Activated naive CD8-positive, alpha-beta T cell treated with anti-CD3 and anti-CD28 coated beads, Interleukin-2, amount 50 U/mL, for 24 hours (primary cell): ENCODE data around the gene DLX5.

Experiments used
- ATAC-seq: fragments of 150-1000 bp; cut with Tn5 transposase; one replicate; pipeline ENCODE4 v1.10.0; 2021
- DNase-seq: peaks from one replicate; pipeline ENCODE4 v3.0.0; 2021
- H3K27ac Mint-ChIP-seq: one replicate; pipeline ENCODE4 v1.8.0; 2021; ENCODE audit warnings: mild to moderate bottlenecking, mixed read lengths
- H3K27me3 Mint-ChIP-seq: one replicate; pipeline ENCODE4 v1.8.0; 2021; ENCODE audit warnings: mixed read lengths
- H3K36me3 Mint-ChIP-seq: one replicate; pipeline ENCODE4 v1.8.0; 2021; ENCODE audit warnings: low read depth, mixed read lengths
- H3K4me1 Mint-ChIP-seq: one replicate; pipeline ENCODE4 v1.8.0; 2021; ENCODE audit warnings: mixed read lengths
- H3K4me3 Mint-ChIP-seq: one replicate; pipeline ENCODE4 v1.8.0; 2021; ENCODE audit warnings: mild to moderate bottlenecking, moderate library complexity, mixed read lengths
- H3K9me3 Mint-ChIP-seq: one replicate; pipeline ENCODE4 v1.8.0; 2021; ENCODE audit warnings: mixed read lengths

DLX5 gene

DNA sequence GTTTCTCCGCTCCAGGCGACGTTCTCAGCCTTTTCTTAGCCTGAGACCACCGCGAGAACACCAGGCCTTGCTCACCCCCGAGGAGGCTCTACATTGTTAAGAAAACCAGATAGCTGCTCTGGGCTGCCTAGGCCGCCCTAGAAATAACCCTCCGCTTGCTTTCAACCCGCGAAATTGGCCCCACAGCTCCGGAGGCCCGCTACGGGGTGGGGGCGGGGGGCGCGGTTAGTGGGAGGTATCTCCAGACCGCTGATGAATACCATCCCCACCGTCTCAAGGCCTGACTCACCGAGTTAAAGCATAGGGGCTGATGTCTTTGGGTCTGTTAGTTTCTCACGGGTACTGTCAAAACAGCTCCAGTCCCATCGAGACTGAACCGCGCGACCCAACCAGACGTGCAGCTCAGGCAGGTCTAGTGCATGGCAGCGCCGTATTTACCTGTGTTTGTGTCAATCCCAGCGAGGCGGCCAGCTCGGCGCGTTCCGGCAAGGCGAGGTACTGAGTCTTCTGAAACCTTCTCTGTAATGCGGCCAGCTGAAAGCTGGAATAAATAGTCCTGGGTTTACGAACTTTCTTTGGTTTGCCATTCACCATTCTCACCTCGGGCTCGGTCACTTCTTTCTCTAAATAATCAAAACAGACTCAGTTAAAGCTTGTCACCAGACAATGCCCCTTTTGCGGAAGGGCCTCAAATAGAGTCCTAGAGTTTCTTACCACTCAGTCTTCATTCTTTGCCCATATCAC lies 2.7 kb downstream of the DLX5 start:
- H3K27ac Mint-ChIP-seq, result peak overlapping the region; percentile 73
- no peaks in the 10 kb centered on the region for H3K36me3 Mint-ChIP-seq
- H3K9me3 Mint-ChIP-seq, result no peaks in the 10 kb centered on the region
- peaks cover 41% of the 10 kb centered on the region for H3K4me1 Mint-ChIP-seq
- DNase-seq, result no peak
- ATAC-seq, result no peak
- peak overlapping the region; percentile 30 for H3K4me3 Mint-ChIP-seq
- H3K27me3 Mint-ChIP-seq, result peaks cover 96% of the 10 kb centered on the region

DNA sequence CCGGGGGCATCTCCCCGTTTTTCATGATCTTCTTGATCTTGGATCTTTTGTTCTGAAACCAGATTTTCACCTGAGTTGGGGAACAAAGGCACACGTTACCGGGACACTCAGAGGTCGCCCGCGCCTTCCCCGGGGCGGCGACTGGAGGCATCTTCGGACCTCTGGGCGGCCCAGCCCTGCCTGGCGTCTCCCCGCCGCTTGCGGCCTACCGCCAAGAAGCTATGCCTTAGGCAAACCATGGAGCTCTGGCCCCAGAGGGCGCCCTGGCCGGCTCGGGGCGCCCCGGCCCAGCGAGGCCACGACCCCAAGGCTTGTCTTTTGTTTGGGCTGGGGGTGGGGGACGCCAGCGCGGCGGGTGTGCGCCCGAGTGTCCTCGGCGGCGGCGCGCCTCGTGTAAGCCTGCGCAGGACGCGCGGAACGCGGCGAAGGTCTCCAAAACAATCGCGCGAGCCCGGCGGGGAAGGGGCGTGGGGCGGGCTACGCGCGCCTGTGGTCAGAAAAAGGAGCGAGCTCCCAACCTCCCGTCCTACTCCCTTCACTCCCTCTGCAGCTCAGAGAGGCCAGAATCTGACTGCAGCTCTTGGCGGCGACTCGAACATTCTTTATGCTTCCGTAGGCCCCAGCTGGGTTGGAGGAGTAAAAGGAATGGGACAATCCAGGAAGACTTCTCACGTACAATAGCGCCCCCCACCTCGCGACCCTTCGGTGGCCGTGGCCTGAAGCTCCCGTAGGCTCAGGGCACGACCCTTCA lies 3.5 kb downstream of the DLX5 start:
- Mint-ChIP-seq H3K9me3 (no peaks in the 10 kb centered on the region), H3K27me3 (peaks cover 95% of the 10 kb centered on the region), H3K4me1 (peaks cover 34% of the 10 kb centered on the region), H3K27ac (no peak overlapping the region), H3K36me3 (no peaks in the 10 kb centered on the region), H3K4me3 (no peak overlapping the region)
- no peak for DNase-seq
- ATAC-seq, result no peak

DNA sequence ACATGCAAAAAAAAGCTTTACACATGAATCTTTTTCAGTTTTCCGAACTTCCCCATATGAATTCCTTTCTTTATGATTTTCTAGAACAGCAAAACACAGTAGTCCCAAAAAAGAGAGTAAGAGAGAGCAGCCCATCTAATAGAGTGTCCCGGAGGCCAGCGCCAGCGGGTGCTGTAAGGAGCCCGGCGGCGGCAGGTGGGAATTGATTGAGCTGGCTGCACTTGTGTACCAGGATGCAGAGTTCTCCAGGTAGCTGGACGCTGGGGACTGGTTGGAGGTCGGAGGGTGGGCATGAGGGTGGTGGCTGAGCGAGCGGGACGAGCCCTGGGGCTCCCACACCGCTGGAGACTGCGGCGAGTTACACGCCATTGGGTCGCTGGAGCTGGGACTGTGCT lies 4.0 kb downstream of the DLX5 start:
- ATAC-seq (no peak), DNase-seq (no peak)
- no peaks in the 10 kb centered on the region for H3K36me3 Mint-ChIP-seq
- no peak overlapping the region for H3K27ac Mint-ChIP-seq
- H3K4me1 Mint-ChIP-seq, result peaks cover 29% of the 10 kb centered on the region
- H3K4me3 Mint-ChIP-seq, result no peak overlapping the region
- H3K27me3 Mint-ChIP-seq, result peaks cover 95% of the 10 kb centered on the region
- no peaks in the 10 kb centered on the region for H3K9me3 Mint-ChIP-seq

DNA sequence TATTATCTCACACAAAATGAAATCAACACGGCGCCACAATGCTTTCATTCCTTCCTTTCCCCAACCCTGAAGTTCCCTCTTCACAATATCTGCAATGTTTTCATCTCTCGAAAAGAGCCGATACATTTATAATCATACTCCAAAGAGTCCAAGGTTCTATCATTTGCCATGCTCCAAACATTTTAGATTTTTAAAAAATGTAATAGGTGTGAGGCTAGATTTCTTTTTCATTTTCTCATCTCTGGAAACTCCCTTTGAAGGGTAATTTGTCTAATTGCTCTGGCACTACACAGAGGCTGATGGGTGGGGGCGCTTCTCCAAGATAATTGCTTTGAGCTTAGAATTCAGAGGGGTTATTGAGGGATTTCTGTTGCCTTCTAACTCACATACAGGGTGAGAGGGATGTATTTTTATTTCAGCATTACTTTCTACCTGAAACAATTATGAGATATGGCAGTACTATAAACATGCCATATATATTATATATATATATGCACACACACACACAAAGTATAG lies 4.9 kb downstream of the DLX5 start:
- ATAC-seq (no peak), DNase-seq (no peak)
- no peak overlapping the region for H3K27ac Mint-ChIP-seq
- H3K4me1 Mint-ChIP-seq, result peaks cover 29% of the 10 kb centered on the region
- H3K4me3 Mint-ChIP-seq, result no peak overlapping the region
- H3K36me3 Mint-ChIP-seq, result no peaks in the 10 kb centered on the region
- H3K27me3 Mint-ChIP-seq, result peaks cover 94% of the 10 kb centered on the region
- H3K9me3 Mint-ChIP-seq, result no peaks in the 10 kb centered on the region

DNA sequence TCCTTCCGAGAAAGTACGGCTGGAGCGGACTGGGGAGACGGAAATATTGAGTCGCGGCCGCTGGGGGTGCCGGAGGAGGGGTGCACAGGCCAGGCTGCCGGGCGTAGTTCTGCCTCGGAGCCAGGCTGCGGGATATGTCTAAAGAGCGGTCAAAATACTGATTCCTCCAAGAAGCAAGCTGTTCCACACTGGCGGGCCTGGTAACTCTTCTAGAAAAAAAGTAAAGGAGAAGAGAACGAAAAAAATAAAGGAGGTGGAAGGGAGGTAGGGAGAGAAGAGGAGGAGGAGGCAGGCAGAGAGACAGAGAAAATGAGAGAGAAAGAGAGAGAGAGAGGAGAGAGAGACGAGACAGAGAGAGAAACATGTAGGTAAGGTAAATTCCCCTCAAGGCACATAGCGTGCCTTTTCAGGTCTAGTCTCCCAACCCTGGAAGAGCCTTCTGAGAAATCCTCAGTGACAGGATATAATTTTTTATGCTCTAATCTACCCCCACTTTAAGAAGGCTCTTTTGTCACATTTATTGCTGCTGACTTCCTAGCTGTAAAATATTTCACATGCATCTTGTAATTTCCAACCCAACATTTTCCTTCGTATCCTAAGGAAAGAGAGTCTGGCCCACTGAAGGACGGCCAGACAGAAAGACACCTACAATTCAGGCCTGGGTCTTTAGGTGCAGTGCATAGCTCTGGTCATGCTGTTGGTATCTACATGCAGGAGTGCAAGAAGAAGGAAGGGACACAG lies 5.7 kb downstream of the DLX5 start:
- Mint-ChIP-seq H3K27ac (no peak overlapping the region), H3K9me3 (no peaks in the 10 kb centered on the region), H3K27me3 (peaks cover 94% of the 10 kb centered on the region), H3K4me3 (no peak overlapping the region), H3K36me3 (no peaks in the 10 kb centered on the region), H3K4me1 (peaks cover 22% of the 10 kb centered on the region)
- ATAC-seq (no peak), DNase-seq (no peak)

DNA sequence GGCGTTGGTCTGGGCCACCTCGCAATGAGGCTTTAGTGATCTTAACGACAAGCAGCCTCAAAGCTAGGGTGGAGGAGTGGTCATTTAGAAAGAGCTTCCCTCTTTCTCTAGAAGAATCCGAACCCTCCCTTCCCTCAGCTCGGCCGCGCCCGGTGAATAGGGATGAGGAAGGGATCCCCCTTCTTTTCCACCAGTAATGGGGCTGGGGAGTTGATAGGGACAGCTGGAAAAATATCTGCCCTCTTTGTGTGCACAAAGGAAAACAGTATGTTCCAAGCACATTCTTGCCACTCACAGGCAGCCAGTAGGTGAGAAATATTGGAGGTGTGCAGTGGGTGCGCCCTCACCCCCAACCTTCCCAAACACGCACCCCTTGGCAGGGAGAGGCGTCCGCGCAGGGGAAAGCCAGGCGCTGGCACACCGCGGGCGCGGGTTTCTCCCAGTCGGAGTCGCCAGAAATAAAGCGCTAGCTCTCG lies 6.5 kb downstream of the DLX5 start:
- no peak for ATAC-seq
- H3K4me3 Mint-ChIP-seq, result no peak overlapping the region

DNA sequence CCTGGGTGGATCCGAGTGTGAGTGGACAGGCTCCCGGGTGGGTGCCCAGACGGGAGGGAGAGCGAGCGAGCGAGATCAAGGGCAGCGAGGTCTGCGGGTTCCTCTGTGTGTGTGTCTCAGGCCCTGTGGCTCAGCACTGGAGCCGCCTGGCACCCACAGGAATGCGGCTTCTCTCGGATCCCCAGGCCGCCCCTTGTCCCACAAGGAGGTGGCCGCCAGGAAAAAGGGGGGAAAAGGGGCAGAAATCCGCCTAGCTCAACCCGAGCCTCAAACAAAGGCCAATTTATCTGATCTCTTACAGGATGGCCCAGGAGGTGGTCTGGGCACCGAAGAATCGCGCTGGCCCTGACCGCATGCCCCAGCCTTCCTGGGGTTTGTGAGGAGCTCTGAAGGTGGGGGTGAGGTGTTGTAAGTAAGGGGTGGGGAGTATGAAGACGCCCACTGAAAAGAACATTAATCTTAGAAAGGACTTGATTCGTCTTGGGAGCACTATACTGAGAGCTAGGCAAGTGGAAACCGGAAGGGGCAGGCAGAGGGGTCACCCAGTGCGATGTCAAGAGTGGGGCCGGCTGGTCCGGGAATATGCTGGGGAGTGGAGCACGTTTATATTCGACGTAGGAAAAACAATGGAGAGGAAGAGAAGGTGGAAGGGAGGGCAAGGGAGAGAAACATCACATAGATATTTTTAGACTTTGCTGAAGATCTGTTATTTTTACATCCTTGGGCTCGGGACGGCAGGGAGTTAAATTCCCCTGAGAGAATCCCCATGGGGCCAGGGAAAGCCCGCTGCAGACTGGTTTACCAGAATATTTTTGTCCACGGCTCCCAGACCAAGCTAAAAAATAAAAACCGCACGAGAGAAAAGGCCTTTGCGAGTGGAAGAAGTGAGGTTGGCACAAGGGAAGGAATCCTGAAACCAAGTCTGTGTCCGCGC lies 7.2 kb downstream of the DLX5 start:
- peaks cover 15% of the 10 kb centered on the region for H3K4me1 Mint-ChIP-seq
- no peak overlapping the region for H3K27ac Mint-ChIP-seq
- DNase-seq, result no peak
- no peak overlapping the region for H3K4me3 Mint-ChIP-seq
- peaks cover 94% of the 10 kb centered on the region for H3K27me3 Mint-ChIP-seq
- H3K36me3 Mint-ChIP-seq, result no peaks in the 10 kb centered on the region
- ATAC-seq, result no peak
- no peaks in the 10 kb centered on the region for H3K9me3 Mint-ChIP-seq

More for the DNA sequence above, 6.5 kb downstream of the DLX5 start:
- Mint-ChIP-seq H3K9me3 (no peaks in the 10 kb centered on the region), H3K27me3 (peaks cover 94% of the 10 kb centered on the region), H3K36me3 (no peaks in the 10 kb centered on the region), H3K27ac (no peak overlapping the region), H3K4me1 (peaks cover 20% of the 10 kb centered on the region)
- no peak for DNase-seq

DNA sequence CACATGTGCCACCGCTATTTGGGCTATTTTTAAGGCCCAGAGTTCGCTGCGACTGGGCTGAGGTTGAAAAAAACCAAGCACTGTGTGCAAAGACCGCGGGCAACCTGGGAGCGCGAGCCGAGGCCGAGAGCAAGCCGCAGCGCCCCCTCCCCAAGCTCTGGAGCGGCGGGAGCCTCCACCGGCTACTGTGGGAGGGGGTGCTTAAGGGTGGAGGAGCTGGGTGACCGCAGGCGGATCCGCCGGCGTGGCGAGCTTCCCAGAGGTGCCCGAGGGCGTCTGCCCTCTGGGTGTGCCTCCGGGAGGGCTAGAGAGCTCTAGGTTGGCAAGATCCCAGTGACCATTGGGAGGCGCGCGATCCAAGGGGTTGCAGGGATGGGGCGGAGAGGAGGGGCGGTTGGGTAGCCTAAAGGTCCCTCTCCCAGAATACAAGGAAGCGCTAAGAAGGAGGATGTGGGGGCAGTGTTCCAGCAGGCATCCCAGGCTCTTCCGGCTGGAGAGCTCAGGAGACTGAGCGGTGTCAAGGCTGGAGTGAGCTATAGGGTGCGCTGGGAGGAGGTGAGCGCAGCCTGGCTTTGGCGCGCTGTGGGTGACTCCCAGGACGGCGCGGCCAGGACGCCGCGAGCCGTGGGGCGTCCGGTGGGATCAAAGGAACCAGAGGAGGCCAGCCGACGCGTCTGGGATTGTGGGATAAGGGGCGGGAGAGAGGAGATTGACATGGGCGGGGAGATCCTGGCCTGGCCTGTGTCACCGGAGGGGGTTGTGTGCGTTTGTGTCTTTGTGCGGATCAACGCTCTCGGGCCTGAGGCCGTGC lies 8.0 kb downstream of the DLX5 start:
- ATAC-seq, result peak; percentile 54
- peaks cover 8% of the 10 kb centered on the region for H3K4me1 Mint-ChIP-seq
- H3K27ac Mint-ChIP-seq, result no peak overlapping the region
- H3K4me3 Mint-ChIP-seq, result no peak overlapping the region
- peaks cover 6% of the 10 kb centered on the region for H3K9me3 Mint-ChIP-seq
- no peak for DNase-seq
- H3K36me3 Mint-ChIP-seq, result no peaks in the 10 kb centered on the region
- H3K27me3 Mint-ChIP-seq, result peaks cover 94% of the 10 kb centered on the region

DNA sequence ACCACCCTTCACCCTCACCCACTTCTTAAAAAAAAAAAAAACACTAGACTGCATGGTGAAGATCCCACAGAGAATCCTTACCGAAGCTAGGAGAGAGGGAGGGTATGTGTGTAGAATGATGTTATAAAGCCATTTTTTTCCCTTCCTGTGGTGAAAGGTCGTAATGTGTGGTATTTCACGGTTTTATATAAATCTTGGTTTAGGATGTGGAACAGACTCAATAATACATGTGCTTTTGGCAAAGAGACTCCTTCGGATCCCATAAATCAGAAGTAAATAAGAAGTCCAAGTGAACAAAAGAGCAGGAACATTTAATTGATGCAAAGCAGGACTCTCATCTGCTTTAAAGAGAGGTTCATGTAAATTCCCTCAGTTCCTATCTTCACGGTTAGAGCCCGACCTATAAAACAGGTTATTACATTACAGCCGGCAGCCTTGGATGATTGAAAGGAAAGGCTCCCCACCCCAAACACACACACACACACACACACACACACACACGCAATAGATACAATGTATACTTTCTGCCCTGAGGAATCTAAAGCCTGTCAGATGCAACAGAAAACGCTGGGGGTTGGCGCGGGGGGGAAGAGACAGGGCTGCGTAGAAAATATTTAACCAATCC lies 8.8 kb downstream of the DLX5 start:
- no peak for DNase-seq
- Mint-ChIP-seq H3K4me1 (peaks cover 7% of the 10 kb centered on the region), H3K27me3 (peaks cover 96% of the 10 kb centered on the region), H3K9me3 (peaks cover 12% of the 10 kb centered on the region), H3K27ac (no peak overlapping the region), H3K4me3 (no peak overlapping the region), H3K36me3 (no peaks in the 10 kb centered on the region)
- ATAC-seq, result no peak

DNA sequence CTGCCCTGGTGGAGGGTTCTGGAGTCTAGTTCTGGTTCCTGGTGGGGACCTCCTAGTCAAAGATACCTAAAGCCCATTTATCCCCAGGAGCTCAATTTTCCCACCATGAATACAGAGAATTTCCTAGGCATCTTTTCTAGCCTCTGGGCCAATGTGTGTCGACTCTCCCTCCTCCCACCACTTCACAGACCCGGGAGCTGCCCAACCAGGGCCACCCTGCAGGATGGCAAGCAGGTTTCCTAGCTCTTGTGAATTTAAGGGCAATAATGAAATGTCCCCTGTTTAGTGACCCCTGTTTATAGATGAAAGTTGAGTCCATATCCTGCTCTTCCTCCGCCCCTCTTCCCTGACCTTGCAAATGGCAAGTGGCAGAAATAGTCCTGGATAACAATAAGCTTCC lies 9.4 kb downstream of the DLX5 start:
- Mint-ChIP-seq H3K9me3 (peaks cover 12% of the 10 kb centered on the region), H3K4me3 (no peak overlapping the region), H3K4me1 (peaks cover 3% of the 10 kb centered on the region), H3K36me3 (no peaks in the 10 kb centered on the region), H3K27me3 (peaks cover 94% of the 10 kb centered on the region), H3K27ac (no peak overlapping the region)
- DNase-seq, result no peak
- no peak for ATAC-seq

DNA sequence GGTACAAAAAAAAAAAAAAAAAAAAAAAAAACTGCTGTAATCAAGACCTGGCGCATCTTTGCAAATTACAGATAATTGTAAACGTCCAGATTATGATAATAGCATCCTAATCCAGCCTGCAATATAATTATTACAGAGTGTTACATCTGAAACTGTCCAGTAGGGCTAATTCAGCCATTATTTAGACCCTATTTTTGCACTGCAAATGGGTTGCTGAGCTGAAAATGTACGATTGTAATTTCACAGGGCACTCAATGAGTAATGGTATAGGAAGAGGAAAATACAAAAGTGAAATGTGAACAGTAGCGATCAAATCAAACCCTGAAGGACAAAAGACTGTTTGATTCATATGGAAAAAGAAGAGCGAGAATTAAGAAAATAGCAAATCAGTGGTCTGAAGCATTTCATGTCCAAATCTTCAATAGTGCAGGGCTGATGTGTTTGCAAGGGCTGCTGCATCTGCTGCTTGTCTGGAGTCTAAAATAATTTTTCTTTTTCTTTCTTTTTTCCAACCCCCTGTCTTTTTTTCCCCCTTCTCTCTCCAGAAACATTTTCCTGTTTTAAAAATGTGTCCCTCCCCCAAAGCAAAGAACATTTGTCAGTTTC lies 10.4 kb downstream of the DLX5 start:
- Mint-ChIP-seq H3K4me1 (peaks cover 3% of the 10 kb centered on the region), H3K9me3 (peaks cover 12% of the 10 kb centered on the region), H3K27ac (no peak overlapping the region), H3K36me3 (no peaks in the 10 kb centered on the region), H3K4me3 (no peak overlapping the region), H3K27me3 (peaks cover 94% of the 10 kb centered on the region)
- ATAC-seq, result no peak
- DNase-seq, result no peak

DNA sequence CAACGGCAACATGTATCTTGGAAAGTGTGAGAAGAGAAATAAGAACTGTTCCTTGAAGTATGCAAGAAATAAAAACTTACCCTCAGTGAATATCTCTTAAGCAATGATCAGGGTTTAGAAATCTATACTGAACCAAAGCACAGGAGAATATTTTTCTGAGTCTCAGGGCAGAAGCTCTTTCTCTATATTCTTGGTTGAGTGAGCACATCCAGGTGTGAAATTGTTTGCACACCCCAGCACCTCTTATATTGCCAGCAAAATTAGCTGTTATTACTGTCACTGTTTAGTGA lies 10.8 kb downstream of the DLX5 start:
- H3K36me3 Mint-ChIP-seq, result no peaks in the 10 kb centered on the region
- DNase-seq (no peak), ATAC-seq (no peak)
- no peak overlapping the region for H3K27ac Mint-ChIP-seq
- H3K27me3 Mint-ChIP-seq, result peaks cover 94% of the 10 kb centered on the region
- H3K9me3 Mint-ChIP-seq, result peaks cover 12% of the 10 kb centered on the region
- H3K4me3 Mint-ChIP-seq, result no peak overlapping the region
- peaks cover 3% of the 10 kb centered on the region for H3K4me1 Mint-ChIP-seq
